Measurements from ENCODE around the gene FAM72A. TPM values are rescaled to one million over a fixed set of nuclear protein-coding genes. Genes with fewer than 3 reads are reported as not detected.

The FAM72A gene
- total RNA-seq, 1 donor from 2014 or later = 34.0 TPM

Other genes starting within 250 kb of the FAM72A start
- gene RAB7B, start 199.4 kb downstream of the FAM72A start, total RNA-seq = not detected in 2 replicates
- gene CTSE, start 178.9 kb downstream of the FAM72A start, total RNA-seq = not detected in 2 replicates
- not detected in 2 replicates for gene RHEX, start 149.7 kb downstream of the FAM72A start, total RNA-seq
- not detected in 2 replicates for gene AVPR1B, start 85.5 kb downstream of the FAM72A start, total RNA-seq
- 122 and 129 TPM in 2 replicates for gene SRGAP2, start 702 bp upstream of the FAM72A start, total RNA-seq